ENCODE measurements around the gene AKNA. TPM values are rescaled to one million over a fixed set of nuclear protein-coding genes. Genes with fewer than 3 reads are reported as not detected.

The AKNA gene
- total RNA-seq, 1 experiment from 2014 or later, result 20.6 TPM

DNA sequence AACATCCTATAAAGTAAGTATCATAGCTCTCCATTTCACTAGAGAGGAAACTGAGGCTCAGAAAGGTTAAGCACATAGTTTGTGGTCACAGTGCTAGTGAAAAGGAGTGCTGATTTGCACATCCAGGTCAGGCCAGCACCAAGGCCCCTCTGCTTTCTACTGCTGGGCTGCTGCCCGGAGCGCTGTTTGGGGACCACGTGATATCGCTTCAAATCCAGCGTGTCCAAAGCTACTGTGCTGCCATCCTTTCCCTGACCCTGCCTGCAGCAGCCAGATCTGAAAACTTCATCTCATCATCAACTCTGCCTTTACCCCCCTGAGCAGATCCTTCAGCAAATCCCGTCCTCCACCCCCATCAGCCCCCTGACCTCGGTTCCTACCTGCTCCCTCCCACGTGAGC lies 40.7 kb upstream of the AKNA start (continued):
- no peak for TF ChIP-seq EGR1 (IDR thresholded peaks at IDR 0.05; ENCODE audit: low read depth)
- TF ChIP-seq CEBPB (IDR thresholded peaks at IDR 0.05; ENCODE audit: low read depth), result no peak
- TF ChIP-seq ZFX (IDR thresholded peaks at IDR 0.05), result no peak
- TF ChIP-seq SRF (IDR thresholded peaks at IDR 0.05; ENCODE audit: low read depth), result no peak
- no peak for TF ChIP-seq YY1 (IDR thresholded peaks at IDR 0.05; ENCODE audit: extremely low read depth, insufficient replicate concordance, low read depth, low read length)

DNA sequence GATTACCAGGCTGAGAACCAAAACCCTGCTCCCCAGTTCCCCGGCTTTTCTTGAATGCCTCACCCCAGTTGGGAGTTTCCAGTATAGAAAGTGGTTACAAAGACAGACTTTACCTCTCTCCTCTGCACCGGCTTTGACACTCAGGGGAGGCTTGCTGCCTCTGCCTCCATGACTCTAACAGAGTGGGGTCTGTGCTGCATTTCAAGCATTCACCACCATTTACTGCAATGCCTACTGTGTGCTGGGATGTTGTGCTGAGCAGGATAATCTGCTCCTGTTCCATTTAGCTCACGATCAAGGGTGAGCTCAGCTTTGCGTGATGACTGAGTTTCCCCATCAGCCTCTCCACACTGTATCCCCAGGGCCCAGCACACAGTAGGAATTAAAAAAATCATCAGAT lies 39.9 kb upstream of the AKNA start:
- Histone ChIP-seq H3K4me2 (ENCODE audit: low read length) (no peak overlapping the region), H3K4me3 (replicated peaks in 1 of 2; ENCODE audit: low read depth in 1 of 2, low read length in 2 of 2) (no peak overlapping the region), H3K4me1 (ENCODE audit: control insufficient read depth in 1 of 2, insufficient read depth in 2 of 2, low read length in 2 of 2) (no peaks in the 10 kb centered on the region), H3K9me2 (ENCODE audit: insufficient read depth) (no peaks in the 10 kb centered on the region), H3K27me3 (ENCODE audit: insufficient read depth, low read length) (no peaks in the 10 kb centered on the region), H2AFZ (ENCODE audit: low read depth, low read length, poor library complexity, severe bottlenecking) (no peak overlapping the region), H3K27ac (ENCODE audit: low read depth, low read length) (no peak overlapping the region), H3K9ac (ENCODE audit: low read length) (no peak overlapping the region), H4K20me1 (ENCODE audit: insufficient read depth) (no peaks in the 10 kb centered on the region), H3K36me3 (ENCODE audit: control insufficient read depth in 1 of 2, insufficient read depth in 2 of 2, low read length in 2 of 2) (no peaks in the 10 kb centered on the region), H3K9me3 (ENCODE audit: control insufficient read depth in 1 of 2, insufficient read depth in 1 of 2, low read depth in 1 of 2, low read length in 2 of 2) (no peaks in the 10 kb centered on the region), H3K79me2 (ENCODE audit: insufficient read depth, low read length) (no peaks in the 10 kb centered on the region)
- intact Hi-C loops (cut with micrococcal nuclease), result no loop called here
- ATAC-seq, result no peak
- no peak for TF ChIP-seq ELF1 (IDR thresholded peaks at IDR 0.05; ENCODE audit: borderline replicate concordance, low read depth)
- TF ChIP-seq TCF7L2 (IDR thresholded peaks at IDR 0.05; ENCODE audit: borderline replicate concordance, extremely low read depth, insufficient read depth, insufficient read length), result no peak
- TF ChIP-seq FOSL1 (IDR thresholded peaks at IDR 0.05; ENCODE audit: low read depth), result no peak
- TF ChIP-seq EGR1 (IDR thresholded peaks at IDR 0.05; ENCODE audit: low read depth), result no peak
- TF ChIP-seq EZH2 (IDR thresholded peaks at IDR 0.05), result no peak
- TF ChIP-seq CEBPB (IDR thresholded peaks at IDR 0.05; ENCODE audit: low read depth), result no peak
- no peak for TF ChIP-seq JUND (IDR thresholded peaks at IDR 0.05)
- no peak for TF ChIP-seq ZFX (IDR thresholded peaks at IDR 0.05)
- TF ChIP-seq SRF (IDR thresholded peaks at IDR 0.05; ENCODE audit: low read depth), result no peak
- BruUV-seq (replicated peaks), result no TSS peak
- CTCF ChIA-PET, result interaction anchor here (4.8 kb wide), 1 partner anchor 226 kb away, joined by 16 read pairs; no protein-coding TSS in a partner anchor
- RAD21 ChIA-PET (ENCODE audit: low non-redundant PET in 1 of 2, low total read pairs in 2 of 2, uncharacterized antibody in 2 of 2, unreplicated experiment in 2 of 2), result no interaction called here
- no peak for DNase-seq (ENCODE audit: low read depth, low spot score)
- POLR2A ChIA-PET, result no interaction called here
